HepG2 (cell line): ENCODE results near the gene TMEM143. TPM values are rescaled to one million over a fixed set of nuclear protein-coding genes. Genes with fewer than 3 reads are reported as not detected.
A peak's percentile ranks its signal among the peaks of the same experiment; 100 is the strongest.

Experiments
- ATF1 ChIP-seq: IDR thresholded peaks from 2 replicates; pipeline ENCODE4 v1.6.1; 2016; ENCODE audit warnings: mild to moderate bottlenecking, control low read depth
- CEBPG ChIP-seq: IDR thresholded peaks from 2 replicates; pipeline ENCODE4 v1.6.1; 2016
- DMAP1 ChIP-seq: IDR thresholded peaks from 2 replicates; pipeline ENCODE4 v1.6.1; 2016
- GZF1 ChIP-seq: sonication (generic); formaldehyde crosslinking; IDR thresholded peaks from 2 replicates; pipeline ENCODE4 v1.5.1; 2020; ENCODE audit warnings: mild to moderate bottlenecking, missing genetic modification reagents
- MTA3 ChIP-seq: sonication (generic); formaldehyde crosslinking; IDR thresholded peaks from 2 replicates; pipeline ENCODE4 v1.4.0; 2020; ENCODE audit warnings: missing genetic modification reagents
- NPAS2 ChIP-seq: sonication (generic); formaldehyde crosslinking; IDR thresholded peaks from 2 replicates; pipeline ENCODE4 v1.8.0; 2022; ENCODE audit warnings: mild to moderate bottlenecking, missing genetic modification reagents, borderline replicate concordance
- SIN3B ChIP-seq: fragments of 150-350 bp; IDR thresholded peaks from 2 replicates; pipeline ENCODE4 v1.6.1; 2014; ENCODE audit warnings: low read length
- SP1 ChIP-seq, 2 experiments: fragments of 450-650 bp in 1 of 2; sonication (generic) in 1 of 2; formaldehyde crosslinking in 1 of 2; IDR thresholded peaks; 2 replicates each; pipeline versions ENCODE4 v1.4.0 to v1.6.1; 2016 to 2020; ENCODE audit warnings: missing genetic modification reagents in 1 of 2
- SP140L ChIP-seq: sonication (generic); formaldehyde crosslinking; IDR thresholded peaks from 2 replicates; pipeline ENCODE4 v1.4.0; 2020; ENCODE audit warnings: missing genetic modification reagents, borderline replicate concordance
- TAF1 ChIP-seq: sonication (generic); formaldehyde crosslinking; IDR thresholded peaks from 2 replicates; pipeline ENCODE4 v1.4.0; 2020; ENCODE audit warnings: missing genetic modification reagents
- THRA ChIP-seq: sonication (generic); formaldehyde crosslinking; IDR thresholded peaks from 2 replicates; pipeline ENCODE4 v1.4.0; 2020; ENCODE audit warnings: missing genetic modification reagents, borderline replicate concordance
- ZBTB7A ChIP-seq: sonication (generic); formaldehyde crosslinking; IDR thresholded peaks from 2 replicates; pipeline ENCODE4 v1.8.0; 2022; ENCODE audit warnings: mild to moderate bottlenecking, missing genetic modification reagents
- ZNF205 ChIP-seq: IDR thresholded peaks from 2 replicates; pipeline ENCODE4 v1.6.1; 2018; ENCODE audit warnings: missing biosample characterization, missing genetic modification reagents
- ZNF441 ChIP-seq: sonication (generic); formaldehyde crosslinking; IDR thresholded peaks from 2 replicates; pipeline ENCODE4 v1.7.0; 2021; ENCODE audit warnings: missing genetic modification reagents, borderline replicate concordance
- ZNF460 ChIP-seq: sonication (generic); formaldehyde crosslinking; IDR thresholded peaks from 2 replicates; pipeline ENCODE4 v1.5.1; 2020; ENCODE audit warnings: missing genetic modification reagents, mild to moderate bottlenecking, borderline replicate concordance
- ZNF576 ChIP-seq: sonication (generic); formaldehyde crosslinking; IDR thresholded peaks from 2 replicates; pipeline ENCODE4 v1.4.0; 2020; ENCODE audit warnings: mild to moderate bottlenecking, missing genetic modification reagents
- ZNF678 ChIP-seq: sonication (generic); formaldehyde crosslinking; IDR thresholded peaks from 2 replicates; pipeline ENCODE4 v1.4.0; 2020; ENCODE audit warnings: mild to moderate bottlenecking, missing genetic modification reagents
- ZNF775 ChIP-seq: sonication (generic); formaldehyde crosslinking; IDR thresholded peaks from 2 replicates; pipeline ENCODE4 v1.4.0; 2020; ENCODE audit warnings: missing genetic modification reagents, mild to moderate bottlenecking, moderate library complexity, borderline replicate concordance
- ZNF780A ChIP-seq: sonication (generic); formaldehyde crosslinking; IDR thresholded peaks from 2 replicates; pipeline ENCODE4 v1.8.0; 2022; ENCODE audit warnings: mild to moderate bottlenecking, missing genetic modification reagents, moderate library complexity
- ZSCAN5A ChIP-seq: sonication (generic); formaldehyde crosslinking; IDR thresholded peaks from 2 replicates; pipeline ENCODE4 v1.8.0; 2022; ENCODE audit warnings: mild to moderate bottlenecking, missing genetic modification reagents, borderline replicate concordance
- polyA plus RNA-seq, 8 experiments: library from polyadenylated mRNA; depleted of rRNA in 3 of 8; stranded (reverse) in 7 of 8; unstranded in 1 of 8; fragments of >200 nt; fragmentation: Illumina TruSeq in 4 of 8; extraction: Trizol in 4 of 8; gene quantifications; 2 replicates each; pipeline versions ENCODE4 v1.2.1 to v1.2.3, GENCODE V29; 2011 to 2016; ENCODE audit warnings: low read depth in 4 of 8, missing spikeins in 1 of 8, mixed read lengths in 1 of 8; ENCODE audit not compliant: insufficient read depth in 1 of 8
- total RNA-seq, 5 experiments: library from RNA; depleted of rRNA; stranded (reverse); fragments of >200 nt; fragmentation: Illumina TruSeq; extraction: Trizol; gene quantifications; 2 replicates each; pipeline ENCODE4 v1.2.3, GENCODE V29; 2016; ENCODE audit warnings: low read depth in 1 of 5
- TF ChIP-seq, protein P1 (sequence below): sonication (generic); formaldehyde crosslinking; IDR thresholded peaks from 2 replicates; pipeline ENCODE4 v1.8.1; 2023; ENCODE audit warnings: mild to moderate bottlenecking, missing genetic modification reagents
- TF ChIP-seq, protein P2 (sequence below): sonication (generic); formaldehyde crosslinking; IDR thresholded peaks from 2 replicates; pipeline ENCODE4 v1.5.0; 2020; ENCODE audit warnings: missing genetic modification reagents, mild to moderate bottlenecking, borderline replicate concordance

Gene TMEM143
- total and polyA plus RNA-seq, 2 of the 13 experiments (the other 11 are each of a cell fraction or from before 2014, with no cell fraction given) = 7.7 to 11.3 TPM

DNA sequence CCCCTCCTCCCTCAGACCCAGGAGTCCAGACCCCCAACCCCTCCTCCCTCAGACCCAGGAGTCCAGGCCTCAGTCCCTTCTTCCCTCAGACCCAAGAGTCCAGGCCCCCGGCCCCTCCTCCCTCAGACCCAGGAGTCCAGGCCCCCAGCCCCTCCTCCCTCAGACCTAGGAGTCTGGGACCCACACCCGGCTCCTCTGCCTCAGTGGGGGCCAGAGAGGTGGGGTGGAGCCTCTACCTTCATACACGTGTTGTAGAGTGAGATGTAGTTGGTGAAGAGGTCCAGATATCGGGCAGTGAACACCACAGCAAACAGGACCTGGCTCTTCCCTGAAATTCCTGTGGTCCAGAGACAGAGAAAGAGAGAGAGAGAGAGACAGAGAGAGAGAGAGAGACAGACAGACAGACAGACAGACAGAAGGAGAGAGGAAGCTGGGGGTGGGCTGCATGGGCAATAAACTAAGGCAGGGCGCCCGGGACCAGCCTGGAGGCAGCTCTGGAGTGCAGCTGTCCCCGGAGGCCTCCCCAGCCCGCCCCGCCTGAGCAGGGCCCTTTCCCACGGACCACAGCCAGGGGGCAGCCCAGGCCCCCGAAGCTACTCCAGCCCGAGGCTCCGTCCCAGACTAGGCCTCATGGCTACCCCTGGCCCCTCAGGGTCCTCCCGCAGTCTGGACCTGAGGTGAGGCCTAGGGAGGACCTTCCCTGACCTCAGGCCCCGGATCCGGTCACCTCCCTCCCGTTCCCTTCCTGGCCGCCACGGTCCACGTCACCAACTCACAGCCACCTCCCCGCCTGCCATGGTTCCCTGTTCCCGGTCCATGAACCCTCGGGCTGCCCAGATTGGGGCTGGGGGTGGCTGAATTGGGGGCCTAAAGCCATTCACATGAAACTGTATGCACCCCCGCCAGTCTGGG lies 26.7 kb upstream of the TMEM143 start (continued):
- TF ChIP-seq, protein P1, sequence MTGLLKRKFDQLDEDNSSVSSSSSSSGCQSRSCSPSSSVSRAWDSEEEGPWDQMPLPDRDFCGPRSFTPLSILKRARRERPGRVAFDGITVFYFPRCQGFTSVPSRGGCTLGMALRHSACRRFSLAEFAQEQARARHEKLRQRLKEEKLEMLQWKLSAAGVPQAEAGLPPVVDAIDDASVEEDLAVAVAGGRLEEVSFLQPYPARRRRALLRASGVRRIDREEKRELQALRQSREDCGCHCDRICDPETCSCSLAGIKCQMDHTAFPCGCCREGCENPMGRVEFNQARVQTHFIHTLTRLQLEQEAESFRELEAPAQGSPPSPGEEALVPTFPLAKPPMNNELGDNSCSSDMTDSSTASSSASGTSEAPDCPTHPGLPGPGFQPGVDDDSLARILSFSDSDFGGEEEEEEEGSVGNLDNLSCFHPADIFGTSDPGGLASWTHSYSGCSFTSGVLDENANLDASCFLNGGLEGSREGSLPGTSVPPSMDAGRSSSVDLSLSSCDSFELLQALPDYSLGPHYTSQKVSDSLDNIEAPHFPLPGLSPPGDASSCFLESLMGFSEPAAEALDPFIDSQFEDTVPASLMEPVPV (CRISPR knock-in tag) = no peak
- TF ChIP-seq NPAS2 (CRISPR knock-in tag) (no peak), SP140L (no peak), THRA (CRISPR knock-in tag) (peak; percentile 76), ZSCAN5A (no peak), ATF1 (CRISPR knock-in tag) (no peak), CEBPG (CRISPR knock-in tag) (no peak), TAF1 (CRISPR knock-in tag) (peak; percentile 71; the same call in 1 of the 2 replicates), ZNF775 (no peak), ZNF441 (CRISPR knock-in tag) (no peak; the same call in 1 of the 2 replicates), ZNF576 (CRISPR knock-in tag) (no peak), ZNF780A (CRISPR knock-in tag) (no peak), ZBTB7A (CRISPR knock-in tag) (no peak; the same call in 1 of the 2 replicates), ZNF678 (CRISPR knock-in tag) (peak; percentile 84; the same call in 1 of the 2 replicates), DMAP1 (CRISPR knock-in tag) (peak; percentile 76; the same call in 1 of the 2 replicates), SP1 (IDR thresholded peaks at IDR 0.05) (no peak), SP1 (CRISPR knock-in tag; IDR thresholded peaks at IDR 0.05) (peak; percentile 38; the same call in 1 of the 2 replicates), SIN3B (no peak), MTA3 (CRISPR knock-in tag) (no peak), GZF1 (no peak), ZNF460 (CRISPR knock-in tag) (no peak), ZNF205 (CRISPR knock-in tag) (no peak)
- TF ChIP-seq, protein P2, sequence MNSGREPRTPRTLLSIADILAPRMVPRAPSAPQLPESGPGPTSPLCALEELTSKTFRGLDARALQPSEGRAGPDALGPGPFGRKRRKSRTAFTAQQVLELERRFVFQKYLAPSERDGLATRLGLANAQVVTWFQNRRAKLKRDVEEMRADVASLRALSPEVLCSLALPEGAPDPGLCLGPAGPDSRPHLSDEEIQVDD = peak; percentile 38; the same call in 1 of the 2 replicates
